Stimulated activated CD4-positive, alpha-beta T cell treated with anti-CD3 and anti-CD28 coated beads, Interleukin-1b, Interleukin-23, amount 100 ng/mL, for 48 hours (primary cell): ENCODE measurements around the gene RAPGEF6.
"Not testable (repeated sequence)": the region's sequence is repeated elsewhere in the genome, so short reads cannot be mapped to it uniquely, and the experiment has no call there.

Experiments
- DNase-seq: peaks from one replicate; pipeline ENCODE4 v3.0.0-alpha.2; 2020

Gene RAPGEF6

GRCh38 chr5:131641494-131641893 lies 6.5 kb upstream of the RAPGEF6 start:
- DNase-seq, result no peak

GRCh38 chr5:131640043-131640856 lies 5.2 kb upstream of the RAPGEF6 start:
- DNase-seq, result peak; percentile 73

- no peak for DNase-seq
Observed at GRCh38 chr5:131639148-131639547, 4.1 kb upstream of the RAPGEF6 start.

- no peak for DNase-seq
Observed at GRCh38 chr5:131637694-131638093, 2.7 kb upstream of the RAPGEF6 start.

GRCh38 chr5:131635684-131636572 lies 899 bp upstream of the RAPGEF6 start:
- DNase-seq, result no peak

GRCh38 chr5:131634666-131634995 lies 398 bp downstream of the RAPGEF6 start:
- DNase-seq, result peak; percentile 70

GRCh38 chr5:131634238-131634637 lies 791 bp downstream of the RAPGEF6 start:
- DNase-seq, result no peak

GRCh38 chr5:131633830-131634229 lies 1.2 kb downstream of the RAPGEF6 start:
- no peak for DNase-seq

GRCh38 chr5:131630963-131631350 lies 4.1 kb downstream of the RAPGEF6 start:
- no peak for DNase-seq

GRCh38 chr5:131630208-131630962 lies 4.6 kb downstream of the RAPGEF6 start:
- no peak for DNase-seq

- DNase-seq, result no peak
Observed at GRCh38 chr5:131628990-131629389, 6.0 kb downstream of the RAPGEF6 start.

GRCh38 chr5:131627207-131627865 lies 7.7 kb downstream of the RAPGEF6 start:
- no peak for DNase-seq

- no peak for DNase-seq
Observed at GRCh38 chr5:131622633-131623032, 12.4 kb downstream of the RAPGEF6 start.

GRCh38 chr5:131621164-131621563 lies 13.9 kb downstream of the RAPGEF6 start:
- not testable (repeated sequence) for DNase-seq

GRCh38 chr5:131619102-131619501 lies 15.9 kb downstream of the RAPGEF6 start:
- DNase-seq, result no peak

GRCh38 chr5:131617140-131617822 lies 17.7 kb downstream of the RAPGEF6 start:
- no peak for DNase-seq

GRCh38 chr5:131615957-131616356 lies 19.1 kb downstream of the RAPGEF6 start:
- no peak for DNase-seq

GRCh38 chr5:131613423-131613822 lies 21.6 kb downstream of the RAPGEF6 start:
- DNase-seq, result no peak

GRCh38 chr5:131611064-131611381 lies 24.0 kb downstream of the RAPGEF6 start:
- no peak for DNase-seq

- DNase-seq, result no peak
Observed at GRCh38 chr5:131610198-131611063, 24.6 kb downstream of the RAPGEF6 start.

GRCh38 chr5:131609774-131610173 lies 25.3 kb downstream of the RAPGEF6 start:
- DNase-seq, result no peak
